ENCODE data around the gene ERVH48-1.

ERVH48-1 gene

GRCh38 chr21:42903817-42904216 lies 21.6 kb downstream of the ERVH48-1 start:
- TF ChIP-seq REST (IDR thresholded peaks at IDR 0.05; ENCODE audit: insufficient read depth in 1 of 2, low read depth in 2 of 2, low read length in 2 of 2) (no peak), POLR2AphosphoS5 (IDR thresholded peaks at IDR 0.05; ENCODE audit: low read depth, low read length) (no peak), SIN3A (IDR thresholded peaks at IDR 0.05; ENCODE audit: borderline replicate concordance, insufficient read depth, low read length) (no peak), FOXP2 (optimal IDR thresholded peaks at IDR 0.05; ENCODE audit: borderline replicate concordance, extremely low read depth, extremely low read length, insufficient read depth) (no peak), TAF1 (IDR thresholded peaks at IDR 0.05; ENCODE audit: borderline replicate concordance, insufficient read depth, low read length) (no peak)

GRCh38 chr21:42900446-42900845 lies 25.0 kb downstream of the ERVH48-1 start:
- TF ChIP-seq REST (IDR thresholded peaks at IDR 0.05; ENCODE audit: insufficient read depth in 1 of 2, low read depth in 2 of 2, low read length in 2 of 2), result no peak
- no peak for TF ChIP-seq SIN3A (IDR thresholded peaks at IDR 0.05; ENCODE audit: borderline replicate concordance, insufficient read depth, low read length)
- no peak for TF ChIP-seq POLR2AphosphoS5 (IDR thresholded peaks at IDR 0.05; ENCODE audit: low read depth, low read length)
- no peak for TF ChIP-seq FOXP2 (optimal IDR thresholded peaks at IDR 0.05; ENCODE audit: borderline replicate concordance, extremely low read depth, extremely low read length, insufficient read depth)
- no peak for TF ChIP-seq TAF1 (IDR thresholded peaks at IDR 0.05; ENCODE audit: borderline replicate concordance, insufficient read depth, low read length)

GRCh38 chr21:42892931-42893755 lies 32.3 kb downstream of the ERVH48-1 start, which contains the start of gene NDUFV3:
NDUFV3 (plus strand) TSS chr21:42893309; CDS start chr21:42893334, 25 bp downstream.
- TF ChIP-seq TAF1 (IDR thresholded peaks at IDR 0.05; ENCODE audit: borderline replicate concordance, insufficient read depth, low read length) (peak; percentile 97), REST (IDR thresholded peaks at IDR 0.05; ENCODE audit: insufficient read depth in 1 of 2, low read depth in 2 of 2, low read length in 2 of 2) (peak in 1 of 2 experiments; percentile 10; a peak in 1 of 4 replicates), POLR2AphosphoS5 (IDR thresholded peaks at IDR 0.05; ENCODE audit: low read depth, low read length) (peak; percentile 97), FOXP2 (optimal IDR thresholded peaks at IDR 0.05; ENCODE audit: borderline replicate concordance, extremely low read depth, extremely low read length, insufficient read depth) (peak; percentile 71), SIN3A (IDR thresholded peaks at IDR 0.05; ENCODE audit: borderline replicate concordance, insufficient read depth, low read length) (no peak; the same call in 1 of the 2 replicates)

- TF ChIP-seq TAF1 (IDR thresholded peaks at IDR 0.05; ENCODE audit: borderline replicate concordance, insufficient read depth, low read length) (no peak), REST (IDR thresholded peaks at IDR 0.05; ENCODE audit: insufficient read depth in 1 of 2, low read depth in 2 of 2, low read length in 2 of 2) (no peak), FOXP2 (optimal IDR thresholded peaks at IDR 0.05; ENCODE audit: borderline replicate concordance, extremely low read depth, extremely low read length, insufficient read depth) (no peak), POLR2AphosphoS5 (IDR thresholded peaks at IDR 0.05; ENCODE audit: low read depth, low read length) (no peak), SIN3A (IDR thresholded peaks at IDR 0.05; ENCODE audit: borderline replicate concordance, insufficient read depth, low read length) (no peak)
Measured at GRCh38 chr21:42892582-42892930, 32.9 kb downstream of the ERVH48-1 start.
